GM20000 (cell line): Measurements from ENCODE around the gene ANO2.

ENCODE experiments used
- DNase-seq: peaks from one replicate; pipeline ENCODE4 v3.0.0; 2012; ENCODE audit warnings: low spot score
- CTCF ChIP-seq: IDR thresholded peaks from 2 replicates; pipeline ENCODE4 v1.5.1; 2012; ENCODE audit warnings: mild to moderate bottlenecking, control low read depth; ENCODE audit errors: extremely low read depth, missing control alignments

Gene ANO2

DNA sequence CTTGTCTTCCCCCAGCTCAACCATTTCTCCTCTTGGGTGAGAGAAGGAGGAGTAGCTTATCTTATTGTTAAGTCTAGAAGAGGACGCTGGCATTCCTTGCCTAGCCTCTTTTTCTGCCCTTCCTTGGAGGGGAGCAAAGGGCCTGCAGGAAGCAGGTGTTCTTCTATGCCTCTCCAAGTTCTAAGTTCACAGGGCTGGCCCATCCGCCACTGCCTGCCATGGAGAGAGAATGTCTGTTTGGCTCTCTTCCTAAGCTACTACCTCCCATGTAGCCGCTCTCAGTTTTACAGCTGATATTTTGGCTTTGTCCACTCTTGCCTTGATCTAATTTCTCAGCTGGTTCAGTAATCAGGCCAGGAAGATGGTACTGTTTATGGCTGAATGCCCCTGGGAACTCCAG, 312.0 kb downstream of the ANO2 start:
- no peak for TF ChIP-seq CTCF
- DNase-seq, result no peak

GRCh38 chr12:5632453-5632852, 312.6 kb downstream of the ANO2 start:
- DNase-seq, result no peak
- TF ChIP-seq CTCF, result no peak

- DNase-seq, result no peak
- TF ChIP-seq CTCF, result no peak
Measured at GRCh38 chr12:5631497-5631896, 313.6 kb downstream of the ANO2 start.

DNA sequence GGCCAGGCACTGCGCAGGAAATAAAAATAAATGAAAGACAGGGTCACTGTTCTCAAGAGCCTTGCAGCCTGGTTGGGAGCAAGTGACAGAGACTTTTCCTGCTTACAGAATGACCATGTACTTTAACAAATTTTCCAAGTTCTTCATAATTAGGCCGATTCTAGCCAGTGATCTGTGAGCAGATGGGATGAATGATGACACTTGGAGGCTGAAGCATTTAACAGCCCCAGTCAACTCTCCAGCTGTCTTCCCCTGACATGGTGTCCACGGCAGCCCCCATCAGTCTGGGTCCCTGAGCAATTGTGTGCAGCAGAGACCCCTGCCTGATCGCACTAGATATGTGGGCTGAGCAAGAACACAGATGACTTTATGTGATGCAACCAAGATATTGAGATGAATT, 314.3 kb downstream of the ANO2 start:
- TF ChIP-seq CTCF, result no peak
- no peak for DNase-seq

- no peak for DNase-seq
- TF ChIP-seq CTCF, result no peak
Measured at GRCh38 chr12:5628501-5628900, 316.6 kb downstream of the ANO2 start.

GRCh38 chr12:5627053-5627630, 317.9 kb downstream of the ANO2 start:
- TF ChIP-seq CTCF, result no peak
- no peak for DNase-seq

DNA sequence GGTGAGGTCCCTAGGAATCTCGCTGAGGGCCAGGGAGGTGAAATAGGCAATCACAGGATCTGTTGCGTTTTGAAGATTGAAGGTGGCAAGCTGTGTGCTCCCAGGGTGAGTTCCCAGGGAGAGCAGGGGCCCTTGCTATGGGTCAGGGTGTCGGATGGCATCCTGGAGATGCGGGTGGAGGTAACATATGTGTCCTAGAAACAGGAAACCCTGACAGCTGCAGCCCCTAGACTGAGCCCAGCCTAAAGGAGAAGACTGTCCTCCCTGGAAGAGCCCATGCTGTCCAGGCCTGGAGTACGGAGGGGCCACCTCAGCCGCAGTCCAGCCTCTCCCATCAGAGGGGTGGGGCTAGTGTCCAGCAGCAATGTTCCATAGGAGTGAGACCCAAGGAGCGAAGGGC, 318.9 kb downstream of the ANO2 start:
- no peak for DNase-seq
- no peak for TF ChIP-seq CTCF
